ENCODE data around the gene ULK1. TPM values are rescaled to one million over a fixed set of nuclear protein-coding genes. Genes with fewer than 3 reads are reported as not detected.
A peak's percentile ranks its signal among the peaks of the same experiment; 100 is the strongest.

The ULK1 gene
- total RNA-seq, 2 experiments from 2014 or later = 85.0 to 91.6 TPM

- no peaks in the 10 kb centered on the region for H3K9me3 Mint-ChIP-seq
- H3K27me3 Mint-ChIP-seq = no peaks in the 10 kb centered on the region
- peak overlapping the region; percentile 88 for H3K27ac Mint-ChIP-seq
- Histone ChIP-seq H3K36me3 (ENCODE audit: insufficient read depth, low read length) (no peaks in the 10 kb centered on the region), H3K4me1 (ENCODE audit: insufficient read depth, low read length) (peaks cover 31% of the 10 kb centered on the region), H3K27me3 (ENCODE audit: control insufficient read depth in 1 of 2, insufficient read depth in 2 of 2, low read length in 2 of 2) (no peaks in the 10 kb centered on the region), H3K9me3 (ENCODE audit: control insufficient read depth in 1 of 2, insufficient read depth in 1 of 2, low read length in 2 of 2) (no peaks in the 10 kb centered on the region), H3K27ac (ENCODE audit: low read depth in 1 of 2, low read length in 2 of 2) (no peak overlapping the region), H3K4me3 (ENCODE audit: low read length) (peak overlapping the region; percentile 71)
- peaks cover 25% of the 10 kb centered on the region for H3K4me1 Mint-ChIP-seq (ENCODE audit: low read depth)
- no peak for ATAC-seq (ENCODE audit: poor library complexity)
- no peak for TF ChIP-seq CTCF (IDR thresholded peaks at IDR 0.05)
- H3K36me3 Mint-ChIP-seq (ENCODE audit: low read depth) = peaks cover 9% of the 10 kb centered on the region
- POLR2A ChIA-PET = no interaction called here
- peak overlapping the region; percentile 93 for H3K4me3 Mint-ChIP-seq
- CTCF ChIA-PET = no interaction called here
- intact Hi-C loops (cut with DNase I, micrococcal nuclease) = loop anchor here (1.0 to 5.0 kb wide), 5 partner anchors 34 to 187 kb away; partner anchors contain the start of genes PUS1 (in 2 of the 2), EP400 (in 1 of the 2) and SFSWAP (in 1 of the 2)
- DNase-seq = peak in 1 of 14 experiments; percentile 46
Measured at GRCh38 chr12:131894981-131895639, 688 bp downstream of the ULK1 start.

GRCh38 chr12:131895640-131896079 is 1.2 kb downstream of the ULK1 start:
- intact Hi-C loops (cut with DNase I, micrococcal nuclease) = loop anchor here (1.0 to 2.0 kb wide), 3 partner anchors 33 to 54 kb away; partner anchors contain the start of genes PUS1 (in 2 of the 2) and EP400 (in 1 of the 2)
- ATAC-seq (ENCODE audit: poor library complexity) = peak; percentile 26
- H3K4me1 Mint-ChIP-seq (ENCODE audit: low read depth) = peaks cover 25% of the 10 kb centered on the region

More at GRCh38 chr12:131895640-131896079, 1.2 kb downstream of the ULK1 start:
- peak overlapping the region; percentile 71 for H3K4me3 ChIP-seq (ENCODE audit: low read length)
- H3K27me3 Mint-ChIP-seq = no peaks in the 10 kb centered on the region
- peak overlapping the region in 1 of 2 donors; percentile 55 for H3K27ac ChIP-seq (ENCODE audit: low read depth in 1 of 2, low read length in 2 of 2)
- peak overlapping the region; percentile 88 for H3K27ac Mint-ChIP-seq
- no peaks in the 10 kb centered on the region for H3K27me3 ChIP-seq (ENCODE audit: control insufficient read depth in 1 of 2, insufficient read depth in 2 of 2, low read length in 2 of 2)
- no peaks in the 10 kb centered on the region for H3K9me3 Mint-ChIP-seq
- CTCF ChIA-PET = no interaction called here
- TF ChIP-seq CTCF (IDR thresholded peaks at IDR 0.05) = no peak
- H3K4me1 ChIP-seq (ENCODE audit: insufficient read depth, low read length) = peaks cover 31% of the 10 kb centered on the region
- no peaks in the 10 kb centered on the region for H3K36me3 ChIP-seq (ENCODE audit: insufficient read depth, low read length)
- peak in 6 of 14 experiments; percentile 12 to 48 (median 25) for DNase-seq
- peak overlapping the region; percentile 93 for H3K4me3 Mint-ChIP-seq
- peaks cover 9% of the 10 kb centered on the region for H3K36me3 Mint-ChIP-seq (ENCODE audit: low read depth)
- POLR2A ChIA-PET = no interaction called here
- H3K9me3 ChIP-seq (ENCODE audit: control insufficient read depth in 1 of 2, insufficient read depth in 1 of 2, low read length in 2 of 2) = no peaks in the 10 kb centered on the region
